Measurements from ENCODE around the gene KIR3DL2. TPM values are rescaled to one million over a fixed set of nuclear protein-coding genes. Genes with fewer than 3 reads are reported as not detected.
"Not testable (repeated sequence)": the region's sequence is repeated elsewhere in the genome, so short reads cannot be mapped to it uniquely, and the experiment has no call there.

Gene KIR3DL2
- total and polyA plus RNA-seq, 4 donors: not detected

DNA sequence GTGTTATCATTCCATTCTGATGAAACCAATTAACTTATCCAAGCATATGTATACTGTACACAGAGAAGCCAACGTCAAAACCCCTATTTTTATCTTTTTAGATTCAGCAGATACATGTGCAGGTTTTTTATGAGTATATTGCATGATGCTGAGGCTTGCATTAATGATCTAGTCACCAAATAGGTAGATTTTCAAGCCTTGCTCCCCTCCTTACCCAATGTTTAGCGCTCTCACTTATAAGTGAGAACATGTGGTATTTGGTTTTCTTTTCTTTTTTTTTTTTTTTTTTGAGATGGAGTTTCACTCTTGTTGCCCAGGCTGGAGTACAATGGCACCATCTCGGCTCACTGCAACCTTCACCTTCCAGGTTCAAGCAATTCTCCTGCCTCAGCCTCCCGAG lies 54.0 kb downstream of the KIR3DL2 start:
- WGBS (ENCODE audit: insufficient coverage): no CpG with 5 or more reads among the region's 4 CpGs

GRCh38 chr19:54905421-54905802 lies 55.2 kb downstream of the KIR3DL2 start:
- H3K36me3 ChIP-seq (ENCODE audit: control insufficient read depth, insufficient read depth, low read length): no peaks in the 10 kb centered on the region
- H3K9me3 ChIP-seq (ENCODE audit: control insufficient read depth, insufficient read depth, low read length): no peaks in the 10 kb centered on the region
- 42% methylated on average over 2 of the region's 5 CpGs for WGBS (ENCODE audit: insufficient coverage)
- no peak for DNase-seq (ENCODE audit: low read depth in 4 of 6, low spot score in 6 of 6)
- H3K4me1 ChIP-seq (ENCODE audit: control insufficient read depth, insufficient read depth, low read length): no peaks in the 10 kb centered on the region
- no peak overlapping the region for H3K4me3 ChIP-seq (ENCODE audit: low read depth, low read length)
- no peak overlapping the region for H3K27ac ChIP-seq (ENCODE audit: low read depth, low read length)
- H3K27me3 ChIP-seq (ENCODE audit: control insufficient read depth, insufficient read depth, low read length): no peaks in the 10 kb centered on the region

More for the DNA sequence above, 54.0 kb downstream of the KIR3DL2 start:
- H3K4me1 ChIP-seq (ENCODE audit: control insufficient read depth, insufficient read depth, low read length); H3K27me3 ChIP-seq (ENCODE audit: control insufficient read depth, insufficient read depth, low read length); H3K9me3 ChIP-seq (ENCODE audit: control insufficient read depth, insufficient read depth, low read length); H3K4me3 ChIP-seq (ENCODE audit: low read depth, low read length); H3K36me3 ChIP-seq (ENCODE audit: control insufficient read depth, insufficient read depth, low read length); DNase-seq (ENCODE audit: low read depth in 4 of 6, low spot score in 6 of 6); H3K27ac ChIP-seq (ENCODE audit: low read depth, low read length): not testable (repeated sequence)

DNA sequence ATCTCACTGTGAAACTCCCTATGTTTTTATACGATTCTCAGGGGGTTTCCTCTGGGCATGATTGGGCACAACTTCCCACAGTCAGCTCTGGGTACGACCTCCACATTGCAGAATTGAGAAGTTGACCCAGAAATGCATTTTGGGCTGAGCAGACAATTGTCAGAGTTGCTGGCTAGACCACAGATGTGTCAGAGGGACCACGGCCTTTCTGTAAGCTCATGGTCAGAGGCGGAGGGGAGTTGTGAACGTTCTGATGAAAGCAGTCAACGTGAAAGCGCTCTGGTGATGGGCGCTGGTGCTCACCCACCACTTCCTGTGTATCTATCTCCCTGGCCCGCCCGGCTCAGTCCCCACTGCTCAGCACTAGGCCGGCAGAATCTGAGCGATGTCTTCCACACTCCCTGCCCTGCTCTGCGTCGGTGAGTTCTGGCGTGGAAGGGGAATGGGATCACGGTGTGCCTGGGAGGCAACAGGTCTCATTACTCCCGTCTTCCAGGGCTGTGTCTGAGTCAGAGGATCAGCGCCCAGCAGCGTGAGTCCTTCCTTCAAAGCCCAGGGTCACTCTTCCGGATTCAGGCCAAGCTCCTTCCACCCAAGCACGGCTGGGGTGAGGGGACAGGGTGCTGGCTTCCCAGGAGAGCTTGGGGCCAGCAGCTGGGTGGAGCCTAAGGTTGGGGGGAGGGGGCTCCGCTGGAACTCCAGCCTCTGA lies 55.7 kb downstream of the KIR3DL2 start, which contains the start of gene NCR1:
NCR1 (plus strand) TSS at position 346 of the 709 bp plus-strand sequence; CDS start at position 386, 40 bp downstream.
- Histone ChIP-seq H3K4me1 (ENCODE audit: control insufficient read depth, insufficient read depth, low read length) (no peaks in the 10 kb centered on the region), H3K4me3 (ENCODE audit: low read depth, low read length) (no peak within 1 kb of the TSS), H3K9me3 (ENCODE audit: control insufficient read depth, insufficient read depth, low read length) (no peaks in the 10 kb centered on the region), H3K27me3 (ENCODE audit: control insufficient read depth, insufficient read depth, low read length) (no peaks in the 10 kb centered on the region), H3K27ac (ENCODE audit: low read depth, low read length) (no peak within 1 kb of the TSS), H3K36me3 (ENCODE audit: control insufficient read depth, insufficient read depth, low read length) (no peaks in the 10 kb centered on the region)
- 45% methylated on average over 21 of the region's 22 CpGs for WGBS (ENCODE audit: insufficient coverage)
- DNase-seq (ENCODE audit: low read depth in 4 of 6, low spot score in 6 of 6): no peak

GRCh38 chr19:54906819-54907218 lies 56.6 kb downstream of the KIR3DL2 start:
- 100% methylated on average over 1 of the region's 7 CpGs for WGBS (ENCODE audit: insufficient coverage)
- Histone ChIP-seq H3K27ac (ENCODE audit: low read depth, low read length) (no peak overlapping the region), H3K4me3 (ENCODE audit: low read depth, low read length) (no peak overlapping the region), H3K27me3 (ENCODE audit: control insufficient read depth, insufficient read depth, low read length) (no peaks in the 10 kb centered on the region), H3K36me3 (ENCODE audit: control insufficient read depth, insufficient read depth, low read length) (no peaks in the 10 kb centered on the region), H3K9me3 (ENCODE audit: control insufficient read depth, insufficient read depth, low read length) (no peaks in the 10 kb centered on the region), H3K4me1 (ENCODE audit: control insufficient read depth, insufficient read depth, low read length) (no peaks in the 10 kb centered on the region)
- DNase-seq (ENCODE audit: low read depth in 4 of 6, low spot score in 6 of 6): no peak

GRCh38 chr19:54907899-54908298 lies 57.7 kb downstream of the KIR3DL2 start:
- WGBS (ENCODE audit: insufficient coverage): no CpG with 5 or more reads among the region's 5 CpGs
- not testable (repeated sequence) for H3K9me3 ChIP-seq (ENCODE audit: control insufficient read depth, insufficient read depth, low read length); H3K27ac ChIP-seq (ENCODE audit: low read depth, low read length); H3K4me1 ChIP-seq (ENCODE audit: control insufficient read depth, insufficient read depth, low read length); DNase-seq (ENCODE audit: low read depth in 4 of 6, low spot score in 6 of 6); H3K36me3 ChIP-seq (ENCODE audit: control insufficient read depth, insufficient read depth, low read length); H3K4me3 ChIP-seq (ENCODE audit: low read depth, low read length); H3K27me3 ChIP-seq (ENCODE audit: control insufficient read depth, insufficient read depth, low read length)

Small RNAs within 50 kb of the gene (small RNA-seq; reads per million reads assigned to genes)
- 0.06 reads per million for gene RNU6-222P (ENCODE audit: low replicate concordance)

Other genes with a start within 250 kb of the KIR3DL2 start
- 1 to 10 TPM in 1 of 2 donors, under 1 TPM in 1; 0.66 to 1.1 TPM for gene LILRB1, start 220.0 kb upstream of the KIR3DL2 start, total RNA-seq
- gene LILRB1, start 220.0 kb upstream of the KIR3DL2 start, polyA plus RNA-seq (ENCODE audit: insufficient read length in 2 of 2): 1 to 10 TPM; 2.0 to 3.2 TPM
- gene LILRB4, start 187.5 kb upstream of the KIR3DL2 start, total RNA-seq: 1 to 10 TPM; 3.5 to 4.9 TPM
- gene LILRB4, start 187.5 kb upstream of the KIR3DL2 start, polyA plus RNA-seq (ENCODE audit: insufficient read length in 2 of 2): 10 to 100 TPM; 11.8 to 15.5 TPM
- not detected for gene KIR3DL3, start 126.0 kb upstream of the KIR3DL2 start, total RNA-seq
- not detected for gene KIR3DL3, start 126.0 kb upstream of the KIR3DL2 start, polyA plus RNA-seq (ENCODE audit: insufficient read length in 2 of 2)
- gene KIR2DL3, start 111.9 kb upstream of the KIR3DL2 start, total RNA-seq: not detected
- gene KIR2DL3, start 111.9 kb upstream of the KIR3DL2 start, polyA plus RNA-seq (ENCODE audit: insufficient read length in 2 of 2): not detected
- not detected for gene KIR2DL1, start 80.7 kb upstream of the KIR3DL2 start, total RNA-seq
- not detected for gene KIR2DL1, start 80.7 kb upstream of the KIR3DL2 start, polyA plus RNA-seq (ENCODE audit: insufficient read length in 2 of 2)
- not detected for gene KIR2DL4, start 46.8 kb upstream of the KIR3DL2 start, total RNA-seq
- not detected for gene KIR2DL4, start 46.8 kb upstream of the KIR3DL2 start, polyA plus RNA-seq (ENCODE audit: insufficient read length in 2 of 2)
- not detected for gene KIR3DL1, start 34.0 kb upstream of the KIR3DL2 start, total RNA-seq
- under 1 TPM in 1 of 2 donors, not detected in 1; 0.16 TPM for gene KIR3DL1, start 34.0 kb upstream of the KIR3DL2 start, polyA plus RNA-seq (ENCODE audit: insufficient read length in 2 of 2)
- gene KIR2DS4, start 17.8 kb upstream of the KIR3DL2 start, total RNA-seq: not detected
- not detected for gene KIR2DS4, start 17.8 kb upstream of the KIR3DL2 start, polyA plus RNA-seq (ENCODE audit: insufficient read length in 2 of 2)
- 1 to 10 TPM in 1 of 2 donors, not detected in 1; 9.1 TPM for gene FCAR, start 23.8 kb downstream of the KIR3DL2 start, total RNA-seq
- gene FCAR, start 23.8 kb downstream of the KIR3DL2 start, polyA plus RNA-seq (ENCODE audit: insufficient read length in 2 of 2): under 1 TPM in 1 of 2 donors, not detected in 1; 0.18 TPM
- gene NCR1, start 55.7 kb downstream of the KIR3DL2 start, total RNA-seq: under 1 TPM in 1 of 2 donors, not detected in 1; 0.17 TPM
- under 1 TPM in 1 of 2 donors, not detected in 1; 0.14 TPM for gene NCR1, start 55.7 kb downstream of the KIR3DL2 start, polyA plus RNA-seq (ENCODE audit: insufficient read length in 2 of 2)
- gene NLRP7, start 97.1 kb downstream of the KIR3DL2 start, total RNA-seq: not detected
- gene NLRP7, start 97.1 kb downstream of the KIR3DL2 start, polyA plus RNA-seq (ENCODE audit: insufficient read length in 2 of 2): not detected
- 1 to 10 TPM; 6.3 to 7.2 TPM for gene NLRP2, start 115.9 kb downstream of the KIR3DL2 start, total RNA-seq
- gene NLRP2, start 115.9 kb downstream of the KIR3DL2 start, polyA plus RNA-seq (ENCODE audit: insufficient read length in 2 of 2): 1 to 10 TPM; 3.4 to 9.2 TPM
- under 1 TPM; 0.17 to 0.20 TPM for gene GP6, start 187.8 kb downstream of the KIR3DL2 start, total RNA-seq
- 1 to 10 TPM in 1 of 2 donors, under 1 TPM in 1; 0.52 to 2.0 TPM for gene GP6, start 187.8 kb downstream of the KIR3DL2 start, polyA plus RNA-seq (ENCODE audit: insufficient read length in 2 of 2)
- 10 to 100 TPM; 16.6 to 18.8 TPM for gene RDH13, start 212.7 kb downstream of the KIR3DL2 start, total RNA-seq
- gene RDH13, start 212.7 kb downstream of the KIR3DL2 start, polyA plus RNA-seq (ENCODE audit: insufficient read length in 2 of 2): 10 to 100 TPM; 17.2 to 34.8 TPM
- gene EPS8L1, start 225.4 kb downstream of the KIR3DL2 start, total RNA-seq: 1 to 10 TPM; 3.0 to 4.0 TPM
- 10 to 100 TPM; 13.0 to 17.9 TPM for gene EPS8L1, start 225.4 kb downstream of the KIR3DL2 start, polyA plus RNA-seq (ENCODE audit: insufficient read length in 2 of 2)